ENCODE measurements around the gene FFAR2.

FFAR2 gene

DNA sequence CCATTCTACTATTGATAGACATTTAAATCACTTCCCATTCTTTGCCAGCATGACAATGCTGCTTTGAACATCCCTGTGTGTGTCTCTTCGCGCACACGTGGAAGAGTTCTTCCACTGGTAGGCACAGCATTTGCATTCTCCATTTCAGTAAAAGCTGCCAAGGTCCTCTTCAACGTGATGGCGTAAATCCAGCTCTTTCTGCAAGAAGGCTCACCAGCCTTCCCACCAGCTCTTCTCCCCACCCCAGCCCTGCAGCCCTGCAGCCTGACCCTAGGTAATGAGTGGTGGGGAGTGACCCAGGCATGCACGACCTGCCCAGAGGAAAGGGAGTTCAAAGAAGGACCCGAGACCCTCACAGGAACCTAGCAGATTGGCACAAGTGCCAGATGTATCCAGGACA lies 31.7 kb upstream of the FFAR2 start:
- H3K4me2 ChIP-seq = no peak overlapping the region
- no peak overlapping the region for H3K9ac ChIP-seq
- no peak overlapping the region for H3K27ac ChIP-seq
- H4K20me1 ChIP-seq (ENCODE audit: insufficient read depth) = no peaks in the 10 kb centered on the region
- no peak overlapping the region for H2AFZ ChIP-seq (ENCODE audit: low read depth)
- H3K4me1 ChIP-seq (ENCODE audit: low read depth, poor library complexity, severe bottlenecking) = no peaks in the 10 kb centered on the region
- H3K4me3 ChIP-seq (IDR thresholded peaks at IDR 0.05; ENCODE audit: insufficient read depth, low read depth, low read length) = no peak overlapping the region
- H3K27me3 ChIP-seq (ENCODE audit: insufficient read depth, low read depth) = peaks cover 13% of the 10 kb centered on the region; the same call in 1 of the 2 replicates
- TF ChIP-seq, protein P1, sequence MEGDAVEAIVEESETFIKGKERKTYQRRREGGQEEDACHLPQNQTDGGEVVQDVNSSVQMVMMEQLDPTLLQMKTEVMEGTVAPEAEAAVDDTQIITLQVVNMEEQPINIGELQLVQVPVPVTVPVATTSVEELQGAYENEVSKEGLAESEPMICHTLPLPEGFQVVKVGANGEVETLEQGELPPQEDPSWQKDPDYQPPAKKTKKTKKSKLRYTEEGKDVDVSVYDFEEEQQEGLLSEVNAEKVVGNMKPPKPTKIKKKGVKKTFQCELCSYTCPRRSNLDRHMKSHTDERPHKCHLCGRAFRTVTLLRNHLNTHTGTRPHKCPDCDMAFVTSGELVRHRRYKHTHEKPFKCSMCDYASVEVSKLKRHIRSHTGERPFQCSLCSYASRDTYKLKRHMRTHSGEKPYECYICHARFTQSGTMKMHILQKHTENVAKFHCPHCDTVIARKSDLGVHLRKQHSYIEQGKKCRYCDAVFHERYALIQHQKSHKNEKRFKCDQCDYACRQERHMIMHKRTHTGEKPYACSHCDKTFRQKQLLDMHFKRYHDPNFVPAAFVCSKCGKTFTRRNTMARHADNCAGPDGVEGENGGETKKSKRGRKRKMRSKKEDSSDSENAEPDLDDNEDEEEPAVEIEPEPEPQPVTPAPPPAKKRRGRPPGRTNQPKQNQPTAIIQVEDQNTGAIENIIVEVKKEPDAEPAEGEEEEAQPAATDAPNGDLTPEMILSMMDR (conservative IDR thresholded peaks at IDR 0.05; ENCODE audit: low read depth, low read length) = no peak
- no peaks in the 10 kb centered on the region for H3K36me3 ChIP-seq (ENCODE audit: insufficient read depth)
- H3K79me2 ChIP-seq (ENCODE audit: insufficient read depth, low read depth) = no peaks in the 10 kb centered on the region

DNA sequence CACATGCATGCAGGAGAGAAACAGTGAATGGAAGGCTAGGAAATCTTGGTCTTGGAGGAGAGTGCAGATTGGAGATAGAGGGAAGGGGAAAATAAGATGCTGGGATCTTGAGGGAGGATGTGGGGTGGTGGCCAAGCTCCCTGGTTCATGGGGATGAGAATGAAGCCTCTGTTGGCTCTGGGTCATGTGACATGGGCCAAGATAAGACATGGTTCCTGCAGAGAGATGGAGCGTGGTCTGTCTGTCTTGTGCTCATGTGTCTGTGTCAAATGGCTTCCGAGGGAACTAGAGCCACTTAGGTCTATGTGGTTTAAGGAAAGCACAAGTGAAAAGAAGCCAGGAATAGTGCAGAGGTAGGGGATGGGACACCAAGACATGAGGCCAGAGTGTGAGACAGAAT lies 30.8 kb upstream of the FFAR2 start:
- no peaks in the 10 kb centered on the region for H3K4me1 ChIP-seq (ENCODE audit: low read depth, poor library complexity, severe bottlenecking)
- no peaks in the 10 kb centered on the region for H4K20me1 ChIP-seq (ENCODE audit: insufficient read depth)
- TF ChIP-seq, protein P1 (conservative IDR thresholded peaks at IDR 0.05; ENCODE audit: low read depth, low read length) = no peak
- H3K79me2 ChIP-seq (ENCODE audit: insufficient read depth, low read depth) = no peaks in the 10 kb centered on the region
- H3K9ac ChIP-seq = no peak overlapping the region
- H3K27ac ChIP-seq = no peak overlapping the region
- no peak overlapping the region for H2AFZ ChIP-seq (ENCODE audit: low read depth)
- H3K36me3 ChIP-seq (ENCODE audit: insufficient read depth) = no peaks in the 10 kb centered on the region
- H3K4me3 ChIP-seq (IDR thresholded peaks at IDR 0.05; ENCODE audit: insufficient read depth, low read depth, low read length) = no peak overlapping the region
- no peak overlapping the region for H3K4me2 ChIP-seq
- H3K27me3 ChIP-seq (ENCODE audit: insufficient read depth, low read depth) = peaks cover 13% of the 10 kb centered on the region; the same call in 1 of the 2 replicates

DNA sequence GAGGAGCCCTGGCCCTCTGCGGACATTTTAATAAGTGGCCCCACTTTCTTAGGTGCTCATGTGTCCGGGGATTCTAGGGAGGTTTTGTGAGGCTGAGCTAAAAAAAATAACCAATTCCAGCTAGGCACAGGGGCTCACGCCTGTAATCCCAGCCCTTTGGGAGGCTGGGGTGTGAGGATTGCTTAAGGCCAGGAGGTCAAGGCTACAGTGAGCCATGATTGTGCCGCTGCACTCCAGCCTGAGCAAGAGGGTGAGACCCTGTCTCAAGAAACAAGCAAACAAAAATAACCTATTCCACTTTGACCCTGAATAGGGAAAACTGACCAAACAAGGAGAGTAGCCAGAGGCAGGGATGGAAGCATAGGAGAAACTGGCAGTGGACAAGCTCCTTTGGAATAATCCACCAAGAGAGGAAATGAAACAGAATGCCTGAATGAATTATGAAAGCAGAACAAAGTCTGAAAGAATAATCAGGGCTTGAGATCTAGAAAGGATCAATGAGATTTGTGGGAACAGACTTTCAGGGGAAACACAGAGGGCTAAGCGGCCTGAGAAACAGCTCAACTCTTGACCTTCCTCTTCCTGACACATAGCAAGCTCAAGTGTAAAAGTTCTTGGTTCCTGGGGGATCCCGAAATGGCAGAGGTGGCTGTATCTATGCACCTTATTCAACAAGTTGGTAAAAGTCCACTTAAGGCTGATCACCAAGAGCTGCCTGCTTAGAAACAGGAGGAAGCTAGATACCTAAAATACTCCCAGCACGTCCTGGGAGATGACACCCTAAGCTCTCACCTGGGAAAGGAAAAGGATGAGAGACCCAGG lies 30.1 kb upstream of the FFAR2 start:
- no peak overlapping the region for H3K4me2 ChIP-seq
- TF ChIP-seq, protein P1 (conservative IDR thresholded peaks at IDR 0.05; ENCODE audit: low read depth, low read length) = no peak
- no peaks in the 10 kb centered on the region for H4K20me1 ChIP-seq (ENCODE audit: insufficient read depth)
- no peak overlapping the region for H2AFZ ChIP-seq (ENCODE audit: low read depth)
- H3K9ac ChIP-seq = no peak overlapping the region
- H3K36me3 ChIP-seq (ENCODE audit: insufficient read depth) = no peaks in the 10 kb centered on the region
- no peaks in the 10 kb centered on the region for H3K4me1 ChIP-seq (ENCODE audit: low read depth, poor library complexity, severe bottlenecking)
- H3K4me3 ChIP-seq (IDR thresholded peaks at IDR 0.05; ENCODE audit: insufficient read depth, low read depth, low read length) = no peak overlapping the region
- no peak overlapping the region for H3K27ac ChIP-seq
- no peaks in the 10 kb centered on the region for H3K79me2 ChIP-seq (ENCODE audit: insufficient read depth, low read depth)
- H3K27me3 ChIP-seq (ENCODE audit: insufficient read depth, low read depth) = peaks cover 17% of the 10 kb centered on the region; the same call in 1 of the 2 replicates

DNA sequence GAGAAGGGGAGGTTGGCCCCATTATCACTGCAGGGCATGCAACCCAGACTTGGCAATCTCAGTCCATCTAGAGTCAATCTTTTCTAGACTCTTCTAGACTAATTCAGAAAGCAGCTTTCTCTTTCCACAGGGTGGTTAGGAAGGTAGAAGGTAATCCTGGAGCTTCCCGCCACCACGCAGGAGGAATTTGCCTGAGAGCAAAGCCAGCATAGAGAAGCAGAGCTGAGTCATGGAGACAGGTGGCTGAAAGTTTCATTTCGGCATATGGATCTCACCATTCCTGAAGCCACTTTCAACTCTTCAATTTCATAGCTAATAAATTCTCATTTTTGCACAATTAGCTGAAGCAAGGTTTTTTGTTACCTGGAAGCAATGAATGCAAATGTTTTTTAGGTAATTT lies 29.0 kb upstream of the FFAR2 start:
- H4K20me1 ChIP-seq (ENCODE audit: insufficient read depth) = no peaks in the 10 kb centered on the region
- no peak overlapping the region for H2AFZ ChIP-seq (ENCODE audit: low read depth)
- H3K27ac ChIP-seq = no peak overlapping the region
- no peaks in the 10 kb centered on the region for H3K4me1 ChIP-seq (ENCODE audit: low read depth, poor library complexity, severe bottlenecking)
- no peak overlapping the region for H3K4me2 ChIP-seq
- H3K9ac ChIP-seq = no peak overlapping the region
- H3K27me3 ChIP-seq (ENCODE audit: insufficient read depth, low read depth) = peaks cover 21% of the 10 kb centered on the region; the same call in 1 of the 2 replicates
- H3K4me3 ChIP-seq (IDR thresholded peaks at IDR 0.05; ENCODE audit: insufficient read depth, low read depth, low read length) = no peak overlapping the region
- TF ChIP-seq, protein P1 (conservative IDR thresholded peaks at IDR 0.05; ENCODE audit: low read depth, low read length) = no peak
- no peaks in the 10 kb centered on the region for H3K79me2 ChIP-seq (ENCODE audit: insufficient read depth, low read depth)
- H3K36me3 ChIP-seq (ENCODE audit: insufficient read depth) = no peaks in the 10 kb centered on the region

Data from KMS-11 (cell line).